ENCODE data around the gene TYW1B.
"Not testable (repeated sequence)": the region's sequence is repeated elsewhere in the genome, so short reads cannot be mapped to it uniquely, and the experiment has no call there.

The TYW1B gene

GRCh38 chr7:72695482-72695881 lies 132.5 kb downstream of the TYW1B start:
- DNase-seq (ENCODE audit: low spot score) = not testable (repeated sequence)

GRCh38 chr7:72691442-72691841 lies 136.6 kb downstream of the TYW1B start:
- not testable (repeated sequence) for DNase-seq (ENCODE audit: low spot score)

- DNase-seq (ENCODE audit: low spot score) = not testable (repeated sequence)
These were observed 137.8 kb downstream of the TYW1B start for GRCh38 chr7:72690177-72690576.

- DNase-seq (ENCODE audit: low spot score) = not testable (repeated sequence)
These were observed 138.7 kb downstream of the TYW1B start for GRCh38 chr7:72689344-72689743.

- DNase-seq (ENCODE audit: low spot score) = not testable (repeated sequence)
These were observed 146.8 kb downstream of the TYW1B start for GRCh38 chr7:72681211-72681610.

- not testable (repeated sequence) for DNase-seq (ENCODE audit: low spot score)
These were observed 151.1 kb downstream of the TYW1B start for GRCh38 chr7:72676880-72677279.

- DNase-seq (ENCODE audit: low spot score) = not testable (repeated sequence)
These were observed 151.8 kb downstream of the TYW1B start for GRCh38 chr7:72676086-72676690.

GRCh38 chr7:72675686-72676085 lies 152.3 kb downstream of the TYW1B start:
- DNase-seq (ENCODE audit: low spot score) = not testable (repeated sequence)

GRCh38 chr7:72674394-72674793 lies 153.6 kb downstream of the TYW1B start:
- no peak for DNase-seq (ENCODE audit: low spot score)

GRCh38 chr7:72670850-72671249 lies 157.2 kb downstream of the TYW1B start:
- not testable (repeated sequence) for DNase-seq (ENCODE audit: low spot score)

- DNase-seq (ENCODE audit: low spot score) = not testable (repeated sequence)
These were observed 159.6 kb downstream of the TYW1B start for GRCh38 chr7:72668435-72668834.

- not testable (repeated sequence) for DNase-seq (ENCODE audit: low spot score)
These were observed 161.0 kb downstream of the TYW1B start for GRCh38 chr7:72667049-72667448.

- DNase-seq (ENCODE audit: low spot score) = not testable (repeated sequence)
These were observed 179.4 kb downstream of the TYW1B start for GRCh38 chr7:72648574-72648973.

GRCh38 chr7:72643708-72644107 lies 184.3 kb downstream of the TYW1B start:
- DNase-seq (ENCODE audit: low spot score) = not testable (repeated sequence)

GRCh38 chr7:72641485-72642248 lies 186.3 kb downstream of the TYW1B start:
- not testable (repeated sequence) for DNase-seq (ENCODE audit: low spot score)

GRCh38 chr7:72640740-72641139 lies 187.3 kb downstream of the TYW1B start:
- not testable (repeated sequence) for DNase-seq (ENCODE audit: low spot score)

GRCh38 chr7:72635273-72635908 lies 192.6 kb downstream of the TYW1B start:
- DNase-seq (ENCODE audit: low spot score) = not testable (repeated sequence)

GRCh38 chr7:72632765-72633292 lies 195.2 kb downstream of the TYW1B start:
- not testable (repeated sequence) for DNase-seq (ENCODE audit: low spot score)

- not testable (repeated sequence) for DNase-seq (ENCODE audit: low spot score)
These were observed 199.6 kb downstream of the TYW1B start for GRCh38 chr7:72628375-72628774.

GRCh38 chr7:72626428-72627011 lies 201.5 kb downstream of the TYW1B start:
- DNase-seq (ENCODE audit: low spot score) = not testable (repeated sequence)

GRCh38 chr7:72625721-72626423 lies 202.1 kb downstream of the TYW1B start:
- DNase-seq (ENCODE audit: low spot score) = not testable (repeated sequence)

GRCh38 chr7:72622532-72622931 lies 205.5 kb downstream of the TYW1B start:
- no peak for DNase-seq (ENCODE audit: low spot score)
